SK-N-SH (cell line): Measurements from ENCODE around the gene EIF1B.

Source experiments
- CHD2 ChIP-seq: fragments of 150-350 bp; IDR thresholded peaks from 2 replicates; pipeline ENCODE4 v1.6.1; 2018; ENCODE audit warnings: low read length; ENCODE audit not compliant: partially characterized antibody
- MEF2A ChIP-seq: IDR thresholded peaks from 2 replicates; pipeline ENCODE4 v1.4.0; 2012; ENCODE audit warnings: low read depth, borderline replicate concordance
- TF ChIP-seq, protein P1 (sequence below): fragments of 200-600 bp; sonication (generic); IDR thresholded peaks from 2 replicates; pipeline ENCODE4 v1.6.1; 2017; ENCODE audit warnings: antibody characterized with exemption, mild to moderate bottlenecking, moderate library complexity
- TF ChIP-seq, protein P2 (sequence below): IDR thresholded peaks from 2 replicates; pipeline ENCODE4 v1.4.0; 2012; ENCODE audit warnings: low read depth

DNA sequence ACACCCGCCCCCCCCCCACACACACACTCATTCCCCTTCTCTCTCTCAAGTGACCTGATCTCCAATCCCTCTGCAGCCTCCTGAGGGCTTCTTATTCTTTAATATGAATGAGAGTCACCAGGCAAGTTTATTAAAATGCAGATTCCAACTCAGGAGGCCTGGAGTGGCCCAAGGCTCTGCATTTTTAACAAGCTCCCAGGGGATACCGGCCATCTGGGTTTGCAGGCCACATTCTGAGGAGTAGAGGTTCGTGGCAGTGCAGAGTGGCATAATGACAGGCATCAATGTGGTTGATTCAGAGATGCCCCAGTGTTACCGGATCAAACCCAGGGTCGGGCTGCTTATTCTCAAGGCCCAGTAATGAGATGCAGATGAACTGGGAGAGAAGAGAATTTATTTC lies 18.9 kb downstream of the EIF1B start:
- TF ChIP-seq, protein P1, sequence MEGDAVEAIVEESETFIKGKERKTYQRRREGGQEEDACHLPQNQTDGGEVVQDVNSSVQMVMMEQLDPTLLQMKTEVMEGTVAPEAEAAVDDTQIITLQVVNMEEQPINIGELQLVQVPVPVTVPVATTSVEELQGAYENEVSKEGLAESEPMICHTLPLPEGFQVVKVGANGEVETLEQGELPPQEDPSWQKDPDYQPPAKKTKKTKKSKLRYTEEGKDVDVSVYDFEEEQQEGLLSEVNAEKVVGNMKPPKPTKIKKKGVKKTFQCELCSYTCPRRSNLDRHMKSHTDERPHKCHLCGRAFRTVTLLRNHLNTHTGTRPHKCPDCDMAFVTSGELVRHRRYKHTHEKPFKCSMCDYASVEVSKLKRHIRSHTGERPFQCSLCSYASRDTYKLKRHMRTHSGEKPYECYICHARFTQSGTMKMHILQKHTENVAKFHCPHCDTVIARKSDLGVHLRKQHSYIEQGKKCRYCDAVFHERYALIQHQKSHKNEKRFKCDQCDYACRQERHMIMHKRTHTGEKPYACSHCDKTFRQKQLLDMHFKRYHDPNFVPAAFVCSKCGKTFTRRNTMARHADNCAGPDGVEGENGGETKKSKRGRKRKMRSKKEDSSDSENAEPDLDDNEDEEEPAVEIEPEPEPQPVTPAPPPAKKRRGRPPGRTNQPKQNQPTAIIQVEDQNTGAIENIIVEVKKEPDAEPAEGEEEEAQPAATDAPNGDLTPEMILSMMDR: no peak
- TF ChIP-seq MEF2A (no peak), CHD2 (no peak)
- TF ChIP-seq, protein P2, sequence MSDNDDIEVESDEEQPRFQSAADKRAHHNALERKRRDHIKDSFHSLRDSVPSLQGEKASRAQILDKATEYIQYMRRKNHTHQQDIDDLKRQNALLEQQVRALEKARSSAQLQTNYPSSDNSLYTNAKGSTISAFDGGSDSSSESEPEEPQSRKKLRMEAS: no peak
